ENCODE data around the gene C1orf167.

C1orf167 gene

DNA sequence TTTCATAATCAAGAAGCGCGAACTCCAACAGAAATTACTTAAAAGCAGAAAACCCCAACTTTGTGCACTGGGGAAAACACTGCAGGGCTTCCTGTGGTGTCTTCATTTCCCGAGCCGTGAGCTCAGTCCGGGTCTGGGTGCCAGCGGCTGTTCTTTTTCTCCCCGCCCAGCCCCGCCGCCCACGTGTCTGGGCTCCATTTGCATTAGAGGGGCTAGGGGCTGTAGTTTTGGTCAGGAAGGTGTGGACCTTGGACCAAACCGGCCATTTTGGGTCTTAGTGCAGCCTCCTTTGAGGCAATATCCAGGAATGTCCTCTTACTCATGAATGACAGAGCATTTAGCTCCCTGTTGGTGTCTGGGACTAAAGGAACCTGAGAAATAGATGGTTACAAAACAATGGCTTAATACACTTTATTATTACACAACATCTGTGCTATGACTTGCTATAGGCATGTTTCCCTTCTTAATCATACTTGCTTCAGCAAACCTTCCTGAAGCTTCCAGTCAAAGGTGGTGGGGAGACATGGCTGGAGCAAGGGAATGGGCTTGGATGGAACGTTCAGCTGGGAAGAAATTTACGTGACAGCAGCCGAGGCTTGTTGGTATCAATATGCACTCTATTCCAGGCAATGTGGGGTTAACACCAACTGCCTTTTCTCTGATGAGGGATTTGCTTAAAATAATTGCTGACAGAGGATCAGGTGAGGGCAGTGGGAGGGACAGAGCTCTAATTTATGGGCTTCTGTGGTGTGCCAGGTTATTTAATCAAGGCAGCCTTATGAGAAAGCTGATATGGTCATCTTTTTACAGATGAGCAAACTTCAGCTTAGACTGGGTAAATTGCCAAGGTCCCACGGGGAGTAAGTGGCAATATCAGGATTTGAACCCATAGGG, 25.0 kb upstream of the C1orf167 start:
- peak; percentile 41 for DNase-seq (ENCODE audit: low spot score)

DNA sequence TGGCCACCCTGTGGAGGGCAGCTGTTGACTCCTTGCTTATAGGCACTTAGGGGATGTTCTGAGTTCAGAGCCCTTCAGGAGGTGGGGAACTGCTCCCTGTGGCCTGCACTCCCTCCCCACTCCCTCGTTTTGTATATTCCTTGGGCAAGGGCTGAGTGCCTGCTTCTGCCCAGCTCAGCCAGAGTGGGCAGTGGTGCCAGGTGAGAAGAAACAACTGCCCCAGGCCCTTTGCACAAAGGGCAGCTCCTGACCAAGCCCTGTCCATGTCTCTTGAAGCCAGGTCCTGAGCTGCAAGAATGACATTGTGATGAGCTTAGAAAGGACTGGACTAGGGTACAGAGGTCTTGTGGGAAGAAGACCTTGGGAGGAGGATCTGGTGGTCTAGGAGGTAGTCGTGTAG, 23.9 kb upstream of the C1orf167 start:
- DNase-seq (ENCODE audit: low spot score): no peak

DNA sequence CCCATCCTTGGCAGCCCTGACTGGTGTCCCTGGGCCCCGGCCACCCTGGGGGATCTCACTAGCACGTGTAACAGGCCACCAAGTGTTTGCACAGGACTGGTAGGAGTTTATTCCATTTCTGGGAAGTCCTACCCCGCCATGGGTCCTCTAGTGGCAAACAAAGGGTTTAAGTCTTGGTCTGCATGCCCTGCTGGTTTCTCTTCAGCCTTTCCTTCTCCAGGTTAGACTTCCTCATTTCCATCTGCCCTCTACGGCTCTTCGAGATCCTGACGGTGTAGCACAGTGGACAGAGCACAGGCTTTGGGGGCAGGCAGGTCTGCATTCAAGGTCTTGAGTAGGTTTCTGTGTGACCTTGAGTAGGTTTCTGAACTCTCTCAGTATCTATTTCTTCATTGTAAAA, 23.2 kb upstream of the C1orf167 start:
- no peak for DNase-seq (ENCODE audit: low spot score)

DNA sequence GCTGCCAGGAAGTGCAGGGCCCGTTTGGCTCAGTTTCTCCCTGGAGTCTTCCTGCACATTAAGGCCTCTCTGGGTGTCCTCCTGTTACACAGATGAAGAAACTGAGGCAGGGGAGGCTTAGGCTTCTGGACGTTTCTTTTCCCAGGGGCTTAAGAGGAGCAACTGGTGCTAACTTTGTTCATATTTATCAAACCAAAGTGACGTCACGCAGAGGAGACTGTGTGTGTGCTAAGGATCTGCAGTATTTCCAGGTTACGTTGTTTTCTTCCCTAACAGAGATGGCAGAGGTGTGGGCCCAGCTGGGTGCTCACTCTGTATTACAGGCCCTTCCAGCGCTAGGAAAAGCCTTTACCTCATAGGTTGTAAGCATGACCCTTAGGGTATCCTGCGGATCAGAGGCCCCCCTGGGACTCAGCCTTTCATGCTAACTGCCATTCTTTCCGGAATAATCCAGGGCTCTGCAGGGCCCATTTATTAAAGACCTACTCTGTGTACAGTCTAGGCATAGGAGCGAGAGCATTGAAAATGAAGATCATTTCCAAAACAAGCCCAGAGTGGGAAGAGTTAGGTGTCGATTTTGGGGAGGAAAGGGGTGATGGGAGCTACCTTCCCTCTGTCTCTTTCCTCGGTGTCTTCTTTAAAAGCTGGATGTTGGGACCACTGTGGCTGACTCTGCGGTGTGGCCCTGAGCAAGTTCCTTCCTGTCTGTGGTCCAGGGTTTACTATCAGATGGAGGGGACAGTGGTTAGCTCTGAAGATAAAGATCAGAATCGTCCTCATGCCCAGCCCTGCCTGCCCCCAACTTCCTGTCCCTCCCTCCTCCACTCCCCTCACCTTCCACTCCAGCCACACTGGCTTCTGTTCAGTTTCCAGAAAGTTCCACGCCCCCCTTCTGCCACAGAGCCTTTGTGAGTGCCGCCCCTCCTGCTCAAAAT, 21.5 kb upstream of the C1orf167 start:
- no peak for DNase-seq (ENCODE audit: low spot score)

DNA sequence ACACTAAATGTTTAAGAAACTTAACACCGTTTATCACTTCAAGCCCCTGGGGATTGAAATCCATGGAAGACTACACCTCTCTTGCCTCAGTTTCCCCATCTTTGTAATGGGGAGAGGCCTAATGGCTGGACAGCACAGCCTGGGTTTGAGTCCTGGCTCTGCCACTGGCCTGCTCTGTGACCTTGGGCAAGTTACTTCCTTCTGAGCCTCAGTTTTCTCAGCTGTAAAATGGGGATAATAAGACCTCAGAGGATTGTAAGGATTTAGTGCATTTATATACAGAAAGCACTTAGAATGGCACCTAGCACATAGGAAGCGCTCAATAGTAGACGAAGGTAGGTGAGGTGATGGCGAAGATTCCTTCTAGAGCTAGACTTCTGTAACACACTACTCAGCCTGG, 20.5 kb upstream of the C1orf167 start:
- DNase-seq (ENCODE audit: low spot score): no peak

DNA sequence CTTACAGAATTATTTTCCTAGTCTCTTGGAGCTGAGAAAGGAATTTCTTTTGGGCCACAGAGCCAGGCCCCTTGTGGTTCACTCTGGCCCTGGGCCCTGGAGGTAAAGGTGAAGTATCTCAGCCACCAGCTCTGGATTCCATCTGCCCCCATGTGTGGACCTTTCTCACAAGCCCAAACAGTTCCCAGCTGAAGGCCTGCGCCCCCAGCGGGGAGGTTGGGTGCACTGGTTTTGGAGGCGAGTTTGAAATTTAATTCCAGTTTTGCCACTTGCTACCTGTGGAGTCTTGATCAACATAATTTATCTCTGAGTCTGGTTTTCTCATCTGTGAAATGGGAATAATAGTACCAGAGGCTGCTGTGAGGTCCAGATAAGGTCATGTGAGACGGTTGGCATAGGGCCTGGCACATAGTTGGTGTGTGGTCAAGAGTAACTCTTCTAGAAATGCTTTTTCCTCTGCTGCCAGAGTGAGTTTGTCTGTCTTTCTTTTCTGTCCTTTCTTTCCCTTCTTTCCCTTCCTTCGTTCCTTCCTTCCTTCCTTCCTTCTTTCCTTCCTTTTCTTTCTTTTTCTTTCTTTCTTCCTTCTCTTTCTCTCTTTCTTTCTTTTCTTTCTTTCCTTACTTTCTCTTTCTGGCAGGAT, 20.0 kb upstream of the C1orf167 start:
- no peak for DNase-seq (ENCODE audit: low spot score)

DNA sequence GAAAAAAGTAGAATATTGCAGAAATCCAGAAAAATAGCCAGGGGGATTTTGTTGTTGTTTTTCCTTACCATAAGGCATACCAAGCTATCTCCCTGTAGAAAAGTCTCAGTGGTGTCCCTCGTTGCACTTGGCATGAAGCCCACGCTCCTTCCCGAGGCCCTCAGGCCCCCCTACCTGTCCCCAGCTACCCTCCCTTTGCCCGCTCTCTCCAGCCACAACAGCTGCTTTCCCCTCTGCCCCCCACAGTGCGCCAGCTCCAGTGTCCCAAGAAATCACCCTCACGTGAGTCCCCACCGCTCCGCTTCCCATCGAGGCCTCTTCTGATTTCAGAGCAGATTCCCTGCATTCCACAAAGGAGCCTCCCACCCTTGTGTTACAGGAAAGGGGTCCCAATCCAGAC, 17.7 kb upstream of the C1orf167 start:
- DNase-seq (ENCODE audit: low spot score): no peak

DNA sequence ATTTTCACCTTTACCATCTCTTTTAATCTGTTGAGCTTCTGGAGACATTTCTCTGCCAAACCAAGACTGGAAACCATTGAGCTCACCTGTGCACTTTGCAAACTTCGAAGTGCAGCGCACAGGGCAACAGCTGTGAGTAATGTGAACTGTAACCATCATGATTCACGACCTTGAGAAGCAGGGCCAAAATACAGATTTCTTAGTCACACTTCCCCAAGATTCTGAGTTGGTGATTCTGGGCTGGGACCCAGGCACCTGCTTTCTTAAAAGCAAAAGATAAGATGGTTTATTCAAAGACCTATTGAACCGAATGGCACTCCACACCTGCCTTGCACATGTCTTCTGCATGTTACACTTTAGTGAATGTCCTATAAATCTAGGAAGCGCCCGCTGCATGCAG, 15.9 kb upstream of the C1orf167 start:
- no peak for DNase-seq (ENCODE audit: low spot score)

DNA sequence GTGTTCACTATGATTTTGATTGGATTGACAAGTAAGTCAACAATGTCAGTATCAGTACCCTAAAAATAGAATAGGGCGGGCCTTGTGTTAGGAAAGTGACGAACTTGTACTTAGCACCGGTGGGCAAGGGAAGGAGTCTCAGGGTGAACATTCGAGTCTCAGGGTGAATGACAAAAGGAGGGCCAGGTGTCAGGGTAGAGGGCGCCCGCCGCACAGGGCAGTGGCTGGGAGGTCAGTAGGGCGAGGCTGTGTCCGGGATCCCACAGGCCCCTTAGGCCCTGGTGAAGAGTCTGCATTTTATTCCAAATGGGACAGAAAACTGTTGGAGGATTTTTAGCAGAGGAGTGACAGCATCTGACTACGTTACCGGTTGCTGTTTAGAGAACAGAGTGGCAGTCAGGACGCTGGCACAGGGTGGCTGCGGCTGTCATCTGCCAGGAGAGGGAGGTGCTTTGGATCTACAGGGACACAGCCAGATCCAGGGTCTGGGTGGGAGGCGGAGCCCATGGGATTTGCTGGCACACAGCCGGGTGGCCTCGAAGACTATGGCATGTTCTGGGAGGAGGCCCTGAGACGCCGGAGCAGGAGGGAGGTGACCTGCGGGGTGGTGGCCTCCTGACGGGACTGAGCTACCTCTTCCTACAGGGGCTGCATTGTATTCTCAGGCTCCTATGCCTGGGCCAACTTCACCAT, 15.1 kb upstream of the C1orf167 start:
- no peak for DNase-seq (ENCODE audit: low spot score)

DNA sequence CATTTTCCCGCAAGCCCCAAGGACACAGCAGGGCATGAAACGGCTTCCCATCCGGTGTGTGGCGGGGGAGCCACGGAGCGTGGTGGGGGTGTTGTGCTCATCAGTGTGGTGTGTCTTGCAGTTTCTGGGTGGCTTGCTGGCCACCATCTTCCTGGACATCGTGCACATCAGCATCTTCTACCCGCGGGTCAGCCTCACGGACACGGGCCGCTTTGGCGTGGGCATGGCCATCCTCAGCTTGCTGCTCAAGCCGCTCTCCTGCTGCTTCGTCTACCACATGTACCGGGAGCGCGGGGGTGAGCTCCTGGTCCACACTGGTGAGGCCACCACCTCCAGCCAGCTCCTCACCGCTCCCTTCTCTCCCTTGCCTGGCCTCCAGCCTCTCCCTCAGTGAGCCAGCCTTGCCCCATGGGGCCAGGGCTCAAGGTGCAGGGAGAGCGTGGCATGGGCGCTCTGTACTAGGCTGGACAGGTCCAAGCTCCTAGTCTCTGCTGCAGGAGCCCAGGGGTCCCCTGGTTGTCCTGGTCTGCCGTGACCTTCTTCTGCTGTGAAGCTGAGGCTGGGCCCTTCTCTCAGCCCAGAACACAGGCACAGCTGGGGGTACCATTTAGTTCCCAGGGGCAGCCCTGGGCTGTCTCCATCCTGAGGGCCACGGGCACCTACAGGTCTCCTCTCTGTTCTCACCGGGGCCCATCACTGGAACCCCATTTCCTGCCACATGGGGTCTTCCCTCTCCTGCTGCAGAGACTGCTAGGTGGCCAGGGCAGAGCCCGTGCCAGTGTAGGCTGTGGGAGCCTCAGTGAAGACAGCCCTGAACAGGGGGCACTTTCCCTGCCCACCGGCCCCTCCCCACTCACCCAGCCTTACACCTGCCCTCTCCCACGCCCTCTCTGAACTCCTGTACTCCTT, 13.4 kb upstream of the C1orf167 start:
- DNase-seq (ENCODE audit: low spot score): no peak

DNA sequence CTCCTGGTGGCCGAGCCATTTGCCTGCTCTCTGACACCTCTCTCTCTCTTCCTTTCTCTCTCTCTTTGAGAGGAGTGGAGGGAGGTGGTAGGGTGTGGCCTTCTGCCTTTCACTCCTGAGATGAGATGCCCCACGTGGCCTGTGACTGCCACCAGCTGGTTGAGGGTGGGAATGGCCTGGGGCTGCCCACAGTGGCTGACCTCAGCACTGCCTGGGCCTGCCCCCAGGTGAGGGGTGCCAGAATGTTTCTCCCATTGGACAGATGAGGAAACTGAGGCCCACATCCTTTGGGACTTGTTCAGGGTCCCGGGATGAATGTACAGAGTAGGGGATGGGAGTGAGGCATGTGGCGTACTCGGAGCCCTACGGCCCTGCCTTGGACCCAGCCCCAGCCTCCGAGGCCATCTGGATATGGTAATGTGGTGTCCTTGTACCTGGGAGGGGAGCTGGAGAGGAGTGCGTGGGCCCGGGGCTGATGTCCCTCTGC, 12.7 kb upstream of the C1orf167 start:
- peak; percentile 53 for DNase-seq (ENCODE audit: low spot score)

DNA sequence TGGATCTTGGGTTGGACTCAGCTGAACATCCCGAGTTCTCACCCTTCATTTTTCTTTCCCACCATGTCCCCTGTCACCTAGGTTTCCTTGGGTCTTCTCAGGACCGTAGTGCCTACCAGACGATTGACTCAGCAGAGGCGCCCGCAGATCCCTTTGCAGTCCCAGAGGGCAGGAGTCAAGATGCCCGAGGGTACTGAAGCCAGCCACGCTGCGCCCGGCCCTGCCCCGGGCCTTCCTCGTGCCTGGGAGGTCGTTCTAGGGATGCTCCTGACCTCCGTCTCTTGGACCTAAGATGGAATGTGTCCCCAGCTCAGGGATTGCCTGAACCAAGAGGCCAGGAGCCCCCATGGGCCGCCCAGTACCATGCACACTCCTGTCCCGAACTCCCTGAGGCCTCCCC, 12.0 kb upstream of the C1orf167 start:
- no peak for DNase-seq (ENCODE audit: low spot score)

DNA sequence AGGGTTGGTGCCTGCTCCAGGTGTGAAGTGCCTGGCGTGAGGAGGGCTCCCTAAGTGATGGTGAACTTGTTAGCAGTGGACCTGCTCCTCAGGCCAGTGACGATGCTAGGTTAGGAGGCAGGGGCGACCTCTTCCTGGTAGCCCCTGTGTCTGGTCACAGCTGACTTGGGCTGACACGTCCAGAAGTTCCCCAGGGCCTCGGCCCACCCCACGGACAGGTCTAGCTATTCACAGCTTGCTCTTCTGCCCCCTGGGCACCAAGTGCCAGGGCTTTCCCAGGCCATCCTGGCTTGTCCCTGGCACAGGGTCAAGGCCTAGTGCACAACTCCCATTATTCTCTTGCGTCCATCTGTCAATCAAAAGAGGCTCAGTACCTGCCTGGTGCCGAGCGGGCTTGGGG, 10.9 kb upstream of the C1orf167 start:
- DNase-seq (ENCODE audit: low spot score): no peak

DNA sequence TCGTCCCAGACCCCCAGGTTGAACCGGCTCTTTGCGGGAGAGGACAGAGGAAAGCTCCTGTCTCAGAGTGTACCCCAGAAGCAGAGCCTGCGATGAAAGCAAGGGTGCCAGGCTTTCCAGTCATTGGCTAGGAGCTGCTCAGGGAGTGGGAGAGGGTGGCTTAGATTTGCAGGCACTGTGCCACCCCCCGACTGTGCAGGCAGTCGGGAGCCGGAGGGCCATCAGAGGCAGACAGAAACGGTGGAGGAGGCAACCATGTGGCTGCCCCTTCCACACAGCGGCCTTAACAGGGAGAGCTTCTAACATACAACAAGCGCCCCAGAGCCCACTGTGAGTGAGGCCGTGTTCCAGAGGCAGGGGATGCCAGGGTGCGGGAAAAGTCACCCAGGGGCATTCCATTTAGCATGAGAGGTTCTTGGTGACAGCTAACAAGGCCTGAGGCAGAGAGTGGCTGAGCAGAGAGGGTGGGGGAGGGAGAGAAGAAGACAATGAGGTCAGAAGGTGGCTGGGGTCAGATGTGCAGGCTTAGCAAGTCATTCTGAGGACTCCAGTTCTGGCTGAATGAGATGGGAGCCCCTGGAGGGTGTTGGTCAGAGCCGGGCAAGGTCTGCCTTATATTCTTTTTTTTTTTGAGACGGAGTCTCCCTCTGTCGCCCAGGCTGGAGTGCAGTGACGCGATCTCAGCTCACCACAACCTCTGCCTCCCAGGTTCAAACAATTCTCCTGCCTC, 9.5 kb upstream of the C1orf167 start:
- no peak for DNase-seq (ENCODE audit: low spot score)

DNA sequence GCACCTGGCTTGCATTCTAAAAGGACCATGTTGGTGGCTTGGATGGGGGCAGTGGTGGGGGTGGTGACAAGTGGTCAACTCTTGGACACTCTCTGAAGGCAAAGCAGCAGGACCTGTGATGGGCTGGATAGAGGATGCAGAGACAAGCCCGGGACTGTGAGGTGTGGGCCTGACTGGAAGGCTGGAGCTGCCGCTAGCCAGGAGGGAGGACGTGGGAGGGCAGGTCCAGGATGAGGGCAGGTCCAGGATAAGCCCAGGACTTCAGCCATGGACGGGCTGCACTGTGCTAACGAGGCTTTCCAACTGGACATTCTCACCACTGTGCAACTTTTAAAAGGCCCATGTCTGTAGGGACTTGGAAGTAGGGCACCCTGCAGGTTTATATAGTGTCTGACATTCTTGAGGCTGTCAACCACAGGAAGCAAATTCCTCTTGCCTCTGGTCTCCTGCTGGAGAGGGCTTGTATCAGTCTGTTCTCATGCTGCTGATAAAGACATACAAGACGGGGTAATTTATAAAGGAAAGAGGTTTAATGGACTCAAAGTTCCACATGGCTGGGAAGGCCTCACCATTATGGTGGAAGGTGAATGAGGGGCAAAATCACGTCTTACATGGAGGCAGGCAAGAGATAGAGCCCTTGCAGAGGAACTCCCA, 8.3 kb upstream of the C1orf167 start:
- no peak for DNase-seq (ENCODE audit: low spot score)

DNA sequence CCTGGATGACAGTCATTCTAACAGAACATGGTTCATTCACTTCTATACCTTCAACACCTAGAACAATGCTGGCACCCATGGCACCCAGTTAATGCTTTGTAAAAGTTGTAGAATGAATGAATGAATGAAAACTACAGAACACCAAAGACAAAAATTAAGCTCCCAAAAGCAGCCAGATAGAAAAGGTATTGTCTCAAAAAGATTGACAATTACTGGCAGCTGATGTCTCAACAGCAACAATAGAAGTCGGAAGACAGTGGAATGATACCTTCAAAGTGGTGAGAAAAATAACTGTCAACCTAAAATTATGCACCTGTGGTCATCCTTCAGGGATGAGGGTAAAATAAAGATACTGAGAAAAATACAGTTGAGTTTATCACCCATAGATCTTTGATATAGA, 4.9 kb upstream of the C1orf167 start:
- DNase-seq (ENCODE audit: low spot score): no peak

DNA sequence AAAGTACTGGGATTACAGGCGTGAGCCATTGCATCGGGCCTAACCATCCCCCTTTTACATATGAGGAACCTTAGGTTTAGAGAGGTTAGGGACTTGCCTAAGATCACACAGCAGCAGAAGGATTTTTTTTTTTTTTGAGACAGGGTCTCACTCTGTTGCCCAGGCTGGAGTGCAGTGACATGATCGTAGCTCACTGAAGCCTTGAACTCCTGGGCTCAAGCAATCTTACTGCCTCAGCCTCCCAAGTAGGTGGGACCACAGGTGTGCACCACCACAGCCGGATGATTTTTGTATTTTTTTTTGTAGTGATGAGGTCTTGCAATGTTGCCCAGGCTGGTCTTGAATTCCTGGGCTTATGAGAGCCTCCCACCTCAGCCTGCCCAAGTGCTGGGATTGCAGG, 2.2 kb upstream of the C1orf167 start:
- DNase-seq (ENCODE audit: low spot score): no peak

DNA sequence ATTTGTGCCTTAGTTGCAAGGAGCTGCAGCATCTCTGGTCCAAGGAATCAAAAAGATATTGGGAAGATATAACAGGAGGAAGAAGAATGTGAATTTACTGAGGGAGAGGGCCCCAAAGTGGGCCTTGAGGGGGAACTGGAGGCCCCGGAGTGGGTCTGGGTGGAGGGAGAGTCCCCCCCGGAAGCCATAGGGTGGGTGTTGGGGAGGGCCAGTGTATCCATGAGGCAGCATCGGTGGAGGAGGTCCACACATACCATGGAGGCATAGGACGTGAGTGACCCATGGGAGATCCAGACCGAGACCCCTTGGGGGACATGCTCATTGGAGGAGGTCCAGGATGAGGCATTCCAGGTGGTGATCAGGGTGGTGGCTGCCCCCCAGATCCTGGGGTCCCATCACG, 708 bp upstream of the C1orf167 start:
- DNase-seq (ENCODE audit: low spot score): no peak

DNA sequence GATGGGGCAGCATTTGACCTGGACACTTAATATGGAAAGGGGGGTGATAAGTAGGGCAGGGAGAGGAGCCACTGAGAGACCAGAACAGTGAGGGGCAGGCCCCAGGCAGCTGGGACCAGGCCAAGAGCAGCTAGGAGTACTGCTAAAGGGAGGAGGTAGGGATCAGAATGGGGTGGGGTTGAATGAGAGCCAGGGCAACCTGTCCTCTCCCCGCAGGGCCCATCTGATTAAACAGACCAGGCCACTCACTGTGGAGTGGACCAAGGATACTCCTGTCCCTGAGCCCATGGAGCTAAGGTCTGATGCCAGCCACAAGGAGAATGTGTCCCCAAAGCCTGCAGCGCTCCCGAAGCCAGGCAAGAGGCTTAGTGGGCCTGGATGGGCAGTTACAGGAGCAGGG, 2.1 kb downstream of the C1orf167 start:
- no peak for DNase-seq (ENCODE audit: low spot score)

DNA sequence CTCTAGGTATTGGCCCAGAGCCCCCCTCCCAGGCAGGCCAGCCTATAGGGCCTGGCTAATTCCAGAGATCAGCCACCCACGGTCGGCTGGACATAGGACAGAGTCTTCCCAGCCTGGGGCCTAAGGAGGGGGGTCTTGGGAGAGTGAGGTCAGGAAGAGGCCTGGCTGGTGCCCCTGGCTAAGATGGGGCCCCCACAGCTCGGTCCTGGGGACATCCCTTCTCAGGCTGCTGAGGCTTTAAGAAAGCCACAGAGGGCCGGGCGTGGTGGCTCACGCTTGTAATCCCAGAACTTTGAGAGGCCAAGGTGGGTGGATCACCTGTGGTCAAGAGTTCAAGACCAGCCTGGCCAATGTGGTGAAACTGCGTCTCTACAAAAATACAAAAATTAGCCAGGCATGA, 2.5 kb downstream of the C1orf167 start:
- no peak for DNase-seq (ENCODE audit: low spot score)

Measured in cerebellar cortex (tissue), 1 donor.